Lower lobe of right lung (tissue), 2 donors: ENCODE results near the gene FAM98C. TPM values are rescaled to one million over a fixed set of nuclear protein-coding genes. Genes with fewer than 3 reads are reported as not detected.

Experiments used
- ATAC-seq, 2 donors: fragments of 200-7000 bp; cut with Tn5 transposase; one replicate each; pipeline ENCODE4 v1.9.1; 2020 to 2022; ENCODE audit warnings: mild to moderate bottlenecking in 2 of 2, moderate library complexity in 2 of 2
- DNase-seq: peaks from one replicate; pipeline ENCODE4 v3.0.0-alpha.2; 2020
- H3K27ac ChIP-seq: fragments of 200-600 bp; one replicate; pipeline ENCODE4 v1.8.0; 2022
- H3K27me3 ChIP-seq: fragments of 200-600 bp; one replicate; pipeline ENCODE4 v1.8.0; 2022; ENCODE audit warnings: low read depth
- H3K36me3 ChIP-seq: fragments of 200-600 bp; one replicate; pipeline ENCODE4 v1.8.0; 2022; ENCODE audit warnings: mild to moderate bottlenecking
- H3K4me1 ChIP-seq: fragments of 200-600 bp; one replicate; pipeline ENCODE4 v1.8.0; 2022
- H3K4me3 ChIP-seq: fragments of 200-600 bp; one replicate; pipeline ENCODE4 v1.8.0; 2022; ENCODE audit warnings: mild to moderate bottlenecking
- H3K9me3 ChIP-seq: fragments of 200-600 bp; one replicate; pipeline ENCODE4 v1.8.0; 2022
- intact Hi-C: fragments of 100-400 bp; cut with DNase I; formaldehyde crosslinking; loops from one replicate; pipeline ENCODE4 v1.11.0; 2022
- total RNA-seq: library from RNA; stranded (reverse); fragmentation: NEBNext Ultra II Directional; extraction: Animal tissue kit (Norgen Biotek cat#: 25700); gene quantifications from one replicate; pipeline ENCODE4 v1.2.1, GENCODE V29; 2021
- TF ChIP-seq, protein P1 (sequence below): fragments of 200-600 bp; IDR thresholded peaks from one replicate; pipeline ENCODE4 v1.8.0; 2022; ENCODE audit warnings: antibody characterized with exemption, mild to moderate bottlenecking
- donor health status: DM: no; HTN: yes; CAD: no; lungs with severe emphysema.

FAM98C gene
- total RNA-seq, 1 donor from 2014 or later, result 21.1 TPM

DNA sequence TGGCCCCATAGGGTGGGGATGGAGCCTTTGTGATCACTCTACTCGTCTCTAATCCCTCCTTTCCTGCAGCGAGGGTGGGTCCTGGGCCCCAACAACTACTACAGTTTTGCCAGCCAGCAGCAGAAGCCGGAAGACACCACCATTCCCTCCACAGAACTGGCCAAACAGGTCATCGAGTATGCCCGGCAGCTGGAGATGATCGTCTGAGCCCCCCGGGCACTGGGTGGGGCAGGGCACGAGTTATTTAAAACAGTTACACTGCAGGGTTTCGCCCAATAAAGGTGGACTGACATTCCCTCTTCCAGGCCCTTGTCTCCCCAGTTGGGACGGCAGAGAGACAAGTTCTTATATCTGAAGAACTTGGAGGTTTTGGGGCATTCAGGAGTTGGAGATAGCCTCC lies 19.7 kb upstream of the FAM98C start:
- H3K27me3 ChIP-seq, result peaks cover 12% of the 10 kb centered on the region
- intact Hi-C loops, result no loop called here
- no peaks in the 10 kb centered on the region for H3K9me3 ChIP-seq
- no peak for ATAC-seq
- peaks cover 20% of the 10 kb centered on the region for H3K4me1 ChIP-seq
- H3K4me3 ChIP-seq, result no peak overlapping the region
- peaks cover 57% of the 10 kb centered on the region for H3K36me3 ChIP-seq
- no peak for DNase-seq
- no peak overlapping the region for H3K27ac ChIP-seq
- TF ChIP-seq, protein P1, sequence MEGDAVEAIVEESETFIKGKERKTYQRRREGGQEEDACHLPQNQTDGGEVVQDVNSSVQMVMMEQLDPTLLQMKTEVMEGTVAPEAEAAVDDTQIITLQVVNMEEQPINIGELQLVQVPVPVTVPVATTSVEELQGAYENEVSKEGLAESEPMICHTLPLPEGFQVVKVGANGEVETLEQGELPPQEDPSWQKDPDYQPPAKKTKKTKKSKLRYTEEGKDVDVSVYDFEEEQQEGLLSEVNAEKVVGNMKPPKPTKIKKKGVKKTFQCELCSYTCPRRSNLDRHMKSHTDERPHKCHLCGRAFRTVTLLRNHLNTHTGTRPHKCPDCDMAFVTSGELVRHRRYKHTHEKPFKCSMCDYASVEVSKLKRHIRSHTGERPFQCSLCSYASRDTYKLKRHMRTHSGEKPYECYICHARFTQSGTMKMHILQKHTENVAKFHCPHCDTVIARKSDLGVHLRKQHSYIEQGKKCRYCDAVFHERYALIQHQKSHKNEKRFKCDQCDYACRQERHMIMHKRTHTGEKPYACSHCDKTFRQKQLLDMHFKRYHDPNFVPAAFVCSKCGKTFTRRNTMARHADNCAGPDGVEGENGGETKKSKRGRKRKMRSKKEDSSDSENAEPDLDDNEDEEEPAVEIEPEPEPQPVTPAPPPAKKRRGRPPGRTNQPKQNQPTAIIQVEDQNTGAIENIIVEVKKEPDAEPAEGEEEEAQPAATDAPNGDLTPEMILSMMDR, result no peak

DNA sequence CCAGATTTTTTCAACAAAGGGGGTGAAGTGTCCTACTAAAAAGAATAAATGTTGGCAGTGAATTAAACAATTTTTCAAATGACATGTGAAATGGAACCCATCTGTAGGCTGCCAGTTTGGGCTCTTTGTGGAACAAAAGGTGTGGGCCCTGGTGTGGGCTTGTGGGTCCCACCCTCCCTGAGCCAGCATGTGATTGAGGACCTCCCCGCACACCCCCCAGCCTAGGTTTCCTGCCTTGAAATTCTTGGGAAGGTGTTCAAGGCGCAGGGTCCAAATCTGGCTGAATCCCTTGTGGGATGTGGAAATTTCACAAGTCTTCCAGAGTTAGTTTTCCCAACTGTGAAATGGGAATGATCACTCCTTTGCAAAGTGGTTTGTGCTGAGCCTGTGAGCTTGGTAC lies 19.1 kb upstream of the FAM98C start:
- peaks cover 25% of the 10 kb centered on the region for H3K4me1 ChIP-seq
- H3K9me3 ChIP-seq, result no peaks in the 10 kb centered on the region
- no peak overlapping the region for H3K4me3 ChIP-seq
- DNase-seq, result no peak
- TF ChIP-seq, protein P1, result no peak
- no peak overlapping the region for H3K27ac ChIP-seq
- intact Hi-C loops, result no loop called here
- peaks cover 12% of the 10 kb centered on the region for H3K27me3 ChIP-seq
- ATAC-seq, result no peak
- peaks cover 53% of the 10 kb centered on the region for H3K36me3 ChIP-seq

DNA sequence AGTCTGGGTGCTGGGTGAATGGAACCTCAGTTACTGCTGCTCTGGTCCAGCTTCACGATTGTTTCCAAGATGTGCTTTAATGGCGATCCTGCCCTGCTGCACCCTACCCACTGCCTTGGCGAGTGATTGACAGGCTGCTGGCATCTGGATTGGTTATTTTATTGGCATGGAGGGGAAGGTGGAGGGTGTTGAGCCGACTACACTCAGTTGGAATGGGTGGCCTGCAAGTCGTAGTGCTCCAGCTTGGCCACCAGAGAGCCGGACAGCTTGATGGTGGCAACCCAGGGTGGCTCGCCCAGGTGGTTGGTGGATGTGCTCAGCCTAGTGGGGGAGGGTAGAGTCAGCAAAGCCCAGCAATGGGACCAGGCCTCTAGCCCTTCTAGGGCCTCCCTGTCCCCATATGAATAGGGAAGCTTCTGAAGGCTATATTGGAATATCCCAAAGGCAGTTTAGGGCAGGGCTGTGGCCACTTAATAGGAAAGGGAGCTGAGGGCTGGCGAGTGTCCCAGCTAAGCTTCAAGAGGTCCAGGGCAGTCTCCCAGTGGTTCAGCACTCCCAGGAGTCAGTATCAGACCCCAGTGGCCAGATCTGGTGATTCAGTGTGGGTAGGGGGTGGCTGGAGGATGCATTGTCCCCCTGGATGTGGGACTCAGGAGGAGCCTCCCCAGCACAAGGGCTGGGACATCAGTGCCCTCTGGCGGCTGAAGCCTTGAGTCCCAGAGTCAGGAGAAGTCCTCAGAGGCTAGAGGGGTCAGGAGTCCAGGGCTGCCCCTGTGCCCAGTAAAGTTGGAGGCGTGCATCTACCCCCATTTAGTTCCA lies 18.5 kb upstream of the FAM98C start:
- peaks cover 12% of the 10 kb centered on the region for H3K27me3 ChIP-seq
- ATAC-seq (no peak), DNase-seq (no peak)
- H3K36me3 ChIP-seq, result peaks cover 47% of the 10 kb centered on the region
- TF ChIP-seq, protein P1, result no peak
- no peak overlapping the region for H3K27ac ChIP-seq
- H3K4me3 ChIP-seq, result no peak overlapping the region
- no peaks in the 10 kb centered on the region for H3K9me3 ChIP-seq
- intact Hi-C loops, result no loop called here
- peaks cover 31% of the 10 kb centered on the region for H3K4me1 ChIP-seq

DNA sequence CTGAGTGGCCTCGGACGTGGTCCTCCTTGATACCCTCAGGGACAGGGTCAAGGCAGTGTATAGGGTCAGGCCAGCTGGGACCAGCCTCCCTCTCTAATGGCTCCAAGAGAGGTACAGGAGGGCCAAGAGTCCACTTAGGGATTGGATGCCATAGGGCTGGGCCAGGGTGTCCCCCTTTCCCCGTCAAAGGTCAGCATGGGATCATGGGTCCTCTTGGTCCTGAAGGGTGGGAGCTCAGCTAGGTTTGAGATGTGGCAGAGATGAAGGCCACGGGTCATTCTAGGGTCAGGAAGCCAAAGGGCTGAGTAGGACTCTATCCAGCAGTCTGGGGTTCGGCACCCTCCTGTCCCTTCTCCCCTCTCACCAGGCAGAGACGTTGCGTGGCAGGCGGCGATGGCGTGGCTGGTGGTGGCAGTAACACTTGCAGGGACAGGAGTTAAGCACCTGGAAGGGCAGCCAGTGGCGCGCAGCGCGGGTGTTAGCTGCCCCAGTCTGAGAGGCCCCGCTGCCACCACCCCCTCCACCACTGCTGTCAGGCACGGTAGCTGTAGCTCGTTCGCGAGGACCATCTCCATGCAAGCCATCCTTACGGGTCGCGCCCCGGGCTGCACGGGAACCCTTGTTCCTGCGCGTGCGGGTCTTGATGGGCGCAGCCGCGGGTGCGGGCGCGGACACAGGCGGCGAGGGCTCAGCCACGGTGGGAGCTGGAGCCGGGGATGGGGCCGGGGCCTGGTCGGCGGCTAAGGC lies 17.7 kb upstream of the FAM98C start:
- intact Hi-C loops, result no loop called here

DNA sequence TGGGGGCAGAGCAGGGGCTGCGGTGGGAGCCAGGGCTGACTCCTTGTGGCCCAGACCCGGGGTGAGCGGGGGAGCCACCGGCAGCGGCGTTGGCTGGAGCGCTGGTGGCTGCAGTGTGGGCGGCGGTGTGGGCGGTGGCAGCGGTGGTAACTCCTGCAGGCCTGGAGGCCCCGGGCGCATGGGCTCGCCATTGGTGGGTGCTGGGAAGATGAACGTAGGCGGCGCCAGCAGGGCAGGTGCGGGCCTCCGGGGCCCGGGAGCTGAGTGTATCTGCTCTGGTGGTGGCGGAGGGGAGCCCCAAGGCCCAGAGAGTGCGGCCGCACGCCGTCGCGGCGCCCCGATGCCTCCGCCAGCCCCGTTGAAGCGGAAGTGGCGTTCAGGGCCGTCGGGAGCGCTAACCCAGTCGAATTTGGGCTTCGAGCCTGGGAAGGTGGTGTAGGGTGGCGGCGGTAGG lies 17.1 kb upstream of the FAM98C start:
- TF ChIP-seq, protein P1, result no peak
- Histone ChIP-seq H3K4me1 (peaks cover 32% of the 10 kb centered on the region), H3K36me3 (peaks cover 33% of the 10 kb centered on the region), H3K9me3 (no peaks in the 10 kb centered on the region), H3K27me3 (peaks cover 12% of the 10 kb centered on the region), H3K27ac (no peak overlapping the region), H3K4me3 (no peak overlapping the region)
- ATAC-seq (no peak), DNase-seq (no peak)
- intact Hi-C loops, result no loop called here

More for the DNA sequence above, 17.7 kb upstream of the FAM98C start:
- TF ChIP-seq, protein P1, result no peak
- H3K4me1 ChIP-seq, result peaks cover 32% of the 10 kb centered on the region
- H3K9me3 ChIP-seq, result no peaks in the 10 kb centered on the region
- peaks cover 38% of the 10 kb centered on the region for H3K36me3 ChIP-seq
- ATAC-seq (no peak), DNase-seq (no peak)
- peaks cover 12% of the 10 kb centered on the region for H3K27me3 ChIP-seq
- H3K27ac ChIP-seq, result no peak overlapping the region
- H3K4me3 ChIP-seq, result no peak overlapping the region
